DMS53 treated with DMSO at 0.1 percent for 48 hours (cell line): ENCODE measurements around the gene ITPR2.

Experiments used
- DNase-seq: peaks from one replicate; lab custom pipeline; 2025; ENCODE audit not compliant: unreplicated experiment; lab: John Stamatoyannopoulos, UW

Gene ITPR2

GRCh38 chr12:26711072-26711471 is 121.9 kb downstream of the ITPR2 start:
- no peak for DNase-seq

DNA sequence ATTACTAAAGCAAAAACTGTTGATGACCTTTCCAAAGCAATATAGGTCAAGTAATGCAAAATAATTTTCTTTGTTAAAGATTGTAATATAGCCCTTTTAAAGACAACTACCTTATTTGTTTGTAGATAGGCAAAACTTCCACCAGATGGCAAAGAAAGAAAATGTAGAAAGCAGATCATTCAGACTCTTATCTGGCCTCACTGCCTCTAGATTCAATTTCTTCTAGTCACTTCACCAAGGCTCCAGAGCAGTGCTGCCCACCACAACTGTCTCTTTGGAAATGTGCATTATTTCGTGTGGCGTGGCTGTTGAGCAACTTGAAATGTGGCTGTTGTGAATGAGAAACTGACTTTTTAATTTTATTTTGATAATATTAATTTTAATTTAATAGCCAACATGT is 127.1 kb downstream of the ITPR2 start:
- no peak for DNase-seq

GRCh38 chr12:26704684-26705460 is 128.1 kb downstream of the ITPR2 start:
- DNase-seq: no peak

DNA sequence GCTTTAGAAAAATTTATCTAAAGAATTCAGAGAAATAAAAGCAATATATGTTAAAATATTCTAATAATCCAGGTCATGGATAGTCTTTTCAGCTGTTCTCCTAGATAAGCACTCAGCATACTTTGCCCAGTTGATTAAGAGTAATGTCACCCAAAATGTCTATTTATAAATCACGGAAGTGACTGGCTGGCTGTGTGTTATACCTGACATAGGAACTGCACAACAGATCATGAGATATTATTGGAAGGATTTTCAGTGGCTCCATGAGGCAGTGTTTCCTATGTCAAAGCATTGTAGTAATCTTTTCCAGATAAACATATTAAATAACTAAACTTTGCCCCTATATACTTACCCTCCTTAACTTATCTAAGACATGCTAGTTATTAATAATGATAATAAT is 128.8 kb downstream of the ITPR2 start:
- no peak for DNase-seq

GRCh38 chr12:26702741-26703140 is 130.3 kb downstream of the ITPR2 start:
- DNase-seq: no peak

GRCh38 chr12:26701604-26702215 is 131.3 kb downstream of the ITPR2 start:
- peak; percentile 62 for DNase-seq

GRCh38 chr12:26700430-26700829 is 132.6 kb downstream of the ITPR2 start:
- no peak for DNase-seq

GRCh38 chr12:26699237-26699636 is 133.8 kb downstream of the ITPR2 start:
- no peak for DNase-seq

- no peak for DNase-seq
Observed at GRCh38 chr12:26698186-26698585, 134.8 kb downstream of the ITPR2 start.

- DNase-seq: no peak
Observed at GRCh38 chr12:26697217-26697616, 135.8 kb downstream of the ITPR2 start.

GRCh38 chr12:26696613-26697092 is 136.3 kb downstream of the ITPR2 start:
- DNase-seq: no peak

DNA sequence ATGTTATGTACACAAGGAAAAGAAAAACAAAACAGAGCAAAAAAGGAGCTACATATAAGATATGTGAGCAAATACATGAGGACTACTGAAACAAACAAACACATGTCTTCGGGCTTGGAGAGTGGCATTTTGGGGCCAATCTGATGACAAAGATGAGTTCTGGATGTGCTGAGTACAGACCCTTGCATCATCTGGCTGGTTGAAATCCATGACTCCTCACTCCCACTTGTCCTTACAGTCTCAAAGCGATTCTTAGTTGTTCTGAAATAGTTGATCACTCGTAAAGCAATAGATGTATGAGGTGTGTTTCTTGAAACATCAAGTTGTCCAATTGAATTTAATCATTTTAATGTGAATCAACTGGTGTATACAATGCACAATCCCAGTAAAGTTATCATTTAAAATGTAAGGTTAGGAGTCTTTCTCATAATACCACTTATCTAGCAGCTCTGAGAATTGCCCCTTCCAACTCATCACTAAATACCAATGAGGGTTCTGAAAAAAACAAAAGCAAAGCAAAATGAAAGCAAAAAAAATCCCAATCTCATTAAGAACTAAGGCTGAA is 136.9 kb downstream of the ITPR2 start:
- no peak for DNase-seq

GRCh38 chr12:26694402-26694801 is 138.6 kb downstream of the ITPR2 start:
- no peak for DNase-seq

DNA sequence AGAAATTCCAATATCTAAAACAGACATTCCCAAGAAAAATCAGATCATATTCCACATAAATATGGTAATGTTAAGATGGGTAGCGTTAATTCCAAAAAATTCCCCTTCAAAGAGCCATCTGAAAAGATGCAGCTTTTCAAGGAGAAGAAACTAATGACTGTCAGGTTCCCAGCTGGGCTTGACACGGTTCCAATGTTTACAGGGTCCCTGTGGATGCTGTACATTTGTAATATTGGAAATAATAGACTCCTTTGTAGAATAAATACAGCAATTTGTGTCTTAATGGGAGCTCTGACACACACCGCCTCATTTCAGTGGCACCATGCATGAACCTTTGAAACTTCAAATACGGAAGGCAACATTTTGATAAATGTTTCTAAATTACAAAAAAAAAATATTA is 140.6 kb downstream of the ITPR2 start:
- no peak for DNase-seq

DNA sequence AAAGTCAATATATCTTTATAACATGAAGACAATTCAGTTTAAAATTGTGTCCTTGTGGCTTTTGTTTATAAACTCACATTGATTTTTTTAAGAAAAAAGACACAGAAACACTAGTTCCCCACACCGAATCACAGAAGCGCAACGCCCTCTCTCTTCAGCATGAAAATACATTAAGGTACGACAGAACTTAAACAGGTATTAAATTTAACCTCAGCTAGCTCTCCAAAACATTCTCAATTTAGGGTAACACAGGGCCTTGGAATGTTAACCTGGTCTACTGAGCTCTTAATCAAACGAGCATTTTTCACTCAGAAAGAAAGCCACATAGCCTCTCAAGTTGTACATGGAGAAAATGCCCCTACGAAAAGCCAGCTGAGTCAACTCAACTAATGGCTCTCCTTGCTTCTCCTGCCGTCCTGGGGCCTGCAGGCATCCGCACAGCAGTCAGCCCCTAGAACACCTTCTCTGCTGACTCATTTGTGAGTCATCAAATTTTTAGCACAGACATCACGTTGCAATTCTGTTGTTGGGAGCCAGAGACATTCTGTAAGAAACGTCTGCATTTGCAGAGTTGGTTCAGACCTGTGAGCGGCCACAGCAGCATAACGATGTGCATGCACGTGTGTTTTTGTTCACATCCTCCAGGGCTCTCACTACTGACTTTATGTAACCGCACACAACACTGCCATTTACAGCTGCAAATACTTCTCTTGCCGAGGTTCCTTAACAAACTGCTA is 141.6 kb downstream of the ITPR2 start:
- peak; percentile 54 for DNase-seq

DNA sequence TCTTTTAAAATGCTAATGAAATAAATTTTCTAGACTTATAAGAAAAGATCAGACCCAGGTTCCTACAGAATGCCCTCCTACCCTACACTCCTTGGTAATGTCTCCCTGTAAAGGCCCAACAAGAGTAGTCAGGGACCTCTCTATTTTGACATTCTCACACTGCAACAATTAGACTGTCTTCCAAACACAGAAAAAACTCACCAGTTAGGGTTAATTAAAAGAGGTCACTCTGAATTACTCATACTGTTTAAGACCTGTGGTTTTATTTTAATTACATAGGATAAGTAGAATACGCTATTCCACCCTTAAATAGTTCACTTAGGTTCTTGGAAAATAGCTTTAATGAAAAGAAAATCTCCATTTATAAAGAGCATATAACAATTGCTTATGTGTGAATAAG is 142.4 kb downstream of the ITPR2 start:
- DNase-seq: no peak

DNA sequence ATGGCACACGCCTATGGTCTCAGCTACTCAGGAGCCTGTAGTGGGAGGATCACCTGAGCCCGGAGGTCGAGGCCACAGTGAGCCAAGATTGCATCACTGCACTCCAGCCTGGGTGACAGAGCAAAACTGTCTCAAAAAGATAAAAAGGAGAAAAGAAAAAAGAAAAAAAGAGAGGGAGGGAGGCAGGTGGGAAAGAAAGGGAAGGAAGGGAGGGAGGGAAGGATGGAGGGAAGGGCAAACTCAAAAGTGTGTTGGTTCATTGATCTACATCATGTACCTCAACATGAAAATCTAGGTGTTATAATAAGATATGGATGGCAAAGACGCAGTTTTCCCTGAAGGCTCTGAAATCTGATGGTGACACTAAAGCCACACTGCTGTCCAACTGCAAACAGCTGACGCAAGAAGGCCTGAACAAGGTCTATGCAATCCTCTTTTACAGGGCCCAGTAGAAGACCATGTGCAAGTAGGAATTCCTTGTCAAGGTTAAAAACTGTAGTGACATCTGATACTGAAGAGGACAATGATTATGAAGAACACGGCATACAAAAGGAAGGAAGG is 143.6 kb downstream of the ITPR2 start:
- no peak for DNase-seq

DNA sequence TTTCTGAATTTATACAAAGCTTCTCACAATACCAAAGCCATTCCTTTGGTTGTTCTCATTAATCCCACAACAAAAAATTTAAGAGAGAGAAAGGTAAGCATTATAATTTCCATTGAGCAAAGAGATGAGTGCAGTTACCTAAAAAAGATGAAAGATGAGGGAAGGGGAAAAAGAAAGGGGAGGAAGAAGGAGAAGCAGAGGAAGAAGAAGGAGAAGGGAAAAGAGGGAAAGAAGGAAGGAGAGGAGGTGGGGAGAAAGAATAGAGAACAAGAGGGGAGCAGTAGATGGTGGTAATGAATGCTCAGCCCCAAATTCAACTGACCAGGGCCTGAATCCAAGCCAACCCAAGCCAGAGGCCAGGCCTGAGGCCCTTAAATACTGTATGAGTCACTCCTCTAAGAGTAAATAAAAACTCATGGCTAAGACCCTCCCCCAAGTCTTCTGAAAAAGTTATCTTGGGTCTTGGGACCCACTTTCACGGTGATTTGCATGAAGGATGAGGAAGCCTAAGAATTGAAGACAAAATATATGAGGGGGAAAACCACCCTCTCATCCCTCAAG is 144.6 kb downstream of the ITPR2 start:
- DNase-seq: no peak

DNA sequence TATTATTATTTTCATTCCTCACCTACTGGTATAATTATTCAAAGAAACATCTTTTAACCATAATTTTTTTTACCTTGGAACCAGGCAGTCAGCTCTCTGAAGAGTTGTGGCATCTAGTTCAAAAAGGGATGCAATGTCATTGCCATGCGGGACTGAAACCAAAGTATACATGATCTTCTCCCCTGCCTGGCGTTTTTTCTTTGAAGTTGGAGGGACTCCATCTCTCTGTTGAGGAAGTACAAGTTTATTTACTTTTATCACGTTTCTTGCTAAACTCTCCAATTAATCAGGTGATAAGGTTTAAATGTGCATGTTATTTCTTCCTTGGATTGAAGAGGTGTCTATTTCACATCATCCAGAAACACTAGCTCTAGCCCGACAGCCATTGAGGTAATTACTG is 146.6 kb downstream of the ITPR2 start:
- DNase-seq: no peak

GRCh38 chr12:26684101-26684500 is 148.9 kb downstream of the ITPR2 start:
- DNase-seq: no peak

GRCh38 chr12:26683443-26683842 is 149.6 kb downstream of the ITPR2 start:
- no peak for DNase-seq
